GM21526 (cell line): ENCODE measurements around the gene VIM.
"Not testable (repeated sequence)": the region's sequence is repeated elsewhere in the genome, so short reads cannot be mapped to it uniquely, and the experiment has no call there.

Experiments used
- ATAC-seq: cut with Tn5 transposase; IDR thresholded peaks from one replicate; pipeline ENCODE4 v1.9.1; 2021; ENCODE audit warnings: moderate library complexity; ENCODE audit not compliant: unreplicated experiment, low FRiP score

VIM gene

GRCh38 chr10:17250736-17251135 lies 22.7 kb downstream of the VIM start:
- no peak for ATAC-seq

- ATAC-seq, result not testable (repeated sequence)
Observed at GRCh38 chr10:17254543-17255050, 26.6 kb downstream of the VIM start.

GRCh38 chr10:17255512-17255911 lies 27.5 kb downstream of the VIM start:
- ATAC-seq, result no peak

- ATAC-seq, result no peak
Observed at GRCh38 chr10:17256051-17256450, 28.0 kb downstream of the VIM start.

- no peak for ATAC-seq
Observed at GRCh38 chr10:17256627-17257026, 28.6 kb downstream of the VIM start.

GRCh38 chr10:17257466-17258321 lies 29.7 kb downstream of the VIM start:
- ATAC-seq, result peak; percentile 92

GRCh38 chr10:17262502-17262901 lies 34.5 kb downstream of the VIM start:
- no peak for ATAC-seq

- ATAC-seq, result no peak
Observed at GRCh38 chr10:17263580-17263979, 35.5 kb downstream of the VIM start.

GRCh38 chr10:17265468-17265867 lies 37.4 kb downstream of the VIM start:
- ATAC-seq, result no peak

GRCh38 chr10:17266549-17266948 lies 38.5 kb downstream of the VIM start:
- ATAC-seq, result not testable (repeated sequence)

- no peak for ATAC-seq
Observed at GRCh38 chr10:17272648-17273047, 44.6 kb downstream of the VIM start.

- no peak for ATAC-seq
Observed at GRCh38 chr10:17273403-17273802, 45.4 kb downstream of the VIM start.

GRCh38 chr10:17276756-17277424 lies 48.8 kb downstream of the VIM start:
- no peak for ATAC-seq

- ATAC-seq, result no peak
Observed at GRCh38 chr10:17278607-17279240, 50.7 kb downstream of the VIM start.

- ATAC-seq, result no peak
Observed at GRCh38 chr10:17282311-17282710, 54.3 kb downstream of the VIM start.

- ATAC-seq, result no peak
Observed at GRCh38 chr10:17286562-17287550, 58.8 kb downstream of the VIM start.
